SK-N-SH treated with all-trans-retinoic acid at 6 μM for 48 hours (cell line): Measurements from ENCODE around the gene PPFIBP1.
A peak's percentile ranks its signal among the peaks of the same experiment; 100 is the strongest.

Experiments
- ATAC-seq: fragments of 200-7000 bp; cut with Tn5 transposase; 3 replicates; pipeline ENCODE4 v1.9.1; 2020; ENCODE audit warnings: mild to moderate bottlenecking, moderate library complexity
- ARNTL ChIP-seq: fragments of 450-650 bp; formaldehyde crosslinking; IDR thresholded peaks from 2 replicates; pipeline ENCODE4 v1.5.0; 2020; ENCODE audit warnings: low read depth, mild to moderate bottlenecking, moderate library complexity, borderline replicate concordance
- BACH2 ChIP-seq: fragments of 250-450 bp; sonication (Bioruptor Pico); IDR thresholded peaks from 2 replicates; pipeline ENCODE4 v1.9.0; 2021; ENCODE audit warnings: mild to moderate bottlenecking, borderline replicate concordance
- CSDC2 ChIP-seq: fragments of 250-450 bp; sonication (Bioruptor Pico); IDR thresholded peaks from 2 replicates; pipeline ENCODE4 v1.5.0; 2020; ENCODE audit warnings: mild to moderate bottlenecking, moderate library complexity
- GLIS3 ChIP-seq: fragments of 250-450 bp; sonication (Bioruptor Pico); IDR thresholded peaks from 2 replicates; pipeline ENCODE4 v1.5.0; 2020; ENCODE audit warnings: mild to moderate bottlenecking, moderate library complexity
- ISL1 ChIP-seq: fragments of 250-450 bp; sonication (Bioruptor Pico); IDR thresholded peaks from 2 replicates; pipeline ENCODE4 v2.1.2; 2022; ENCODE audit warnings: mild to moderate bottlenecking, moderate library complexity
- OSR1 ChIP-seq: fragments of 250-450 bp; sonication (Bioruptor Pico); IDR thresholded peaks from 2 replicates; pipeline ENCODE4 v1.8.0; 2022; ENCODE audit warnings: moderate library complexity, mild to moderate bottlenecking, inconsistent platforms
- PPARA ChIP-seq: fragments of 250-450 bp; sonication (Bioruptor Pico); IDR thresholded peaks from 2 replicates; pipeline ENCODE4 v1.5.0; 2020; ENCODE audit warnings: mild to moderate bottlenecking, borderline replicate concordance
- RARB ChIP-seq: fragments of 250-450 bp; sonication (Bioruptor Pico); IDR thresholded peaks from 2 replicates; pipeline ENCODE4 v1.8.0; 2021; ENCODE audit warnings: mild to moderate bottlenecking, moderate library complexity
- SNAI2 ChIP-seq: fragments of 250-450 bp; sonication (Bioruptor Pico); IDR thresholded peaks from 2 replicates; pipeline ENCODE4 v1.5.0; 2020; ENCODE audit warnings: mild to moderate bottlenecking, moderate library complexity
- TCF4 ChIP-seq: fragments of 250-450 bp; sonication (Bioruptor Pico); IDR thresholded peaks from 2 replicates; pipeline ENCODE4 v1.8.0; 2021; ENCODE audit warnings: mild to moderate bottlenecking, moderate library complexity, borderline replicate concordance
- TOX ChIP-seq: fragments of 250-450 bp; sonication (Bioruptor Pico); IDR thresholded peaks from 2 replicates; pipeline ENCODE4 v1.8.0; 2021; ENCODE audit warnings: mild to moderate bottlenecking, moderate library complexity, borderline replicate concordance
- ZC3H10 ChIP-seq: fragments of 250-450 bp; sonication (Bioruptor Pico); IDR thresholded peaks from 2 replicates; pipeline ENCODE4 v1.5.1; 2021; ENCODE audit warnings: mild to moderate bottlenecking, moderate library complexity
- ZFP30 ChIP-seq: fragments of 450-650 bp; formaldehyde crosslinking; IDR thresholded peaks from 2 replicates; pipeline ENCODE4 v1.5.0; 2022; ENCODE audit warnings: mild to moderate bottlenecking, moderate library complexity
- ZNF8 ChIP-seq: fragments of 450-650 bp; formaldehyde crosslinking; IDR thresholded peaks from 2 replicates; pipeline ENCODE4 v1.5.0; 2020; ENCODE audit warnings: mild to moderate bottlenecking, moderate library complexity
- TF ChIP-seq, protein P1 (sequence below): fragments of 250-450 bp; sonication (Bioruptor Pico); IDR thresholded peaks from 2 replicates; pipeline ENCODE4 v1.8.0; 2020; ENCODE audit warnings: mild to moderate bottlenecking, moderate library complexity, borderline replicate concordance
- TF ChIP-seq, protein P2 (sequence below): fragments of 250-450 bp; sonication (Bioruptor Pico); IDR thresholded peaks from 2 replicates; pipeline ENCODE4 v1.5.1; 2021; ENCODE audit warnings: mild to moderate bottlenecking, moderate library complexity
- TF ChIP-seq, protein P3 (sequence below): fragments of 250-450 bp; sonication (Bioruptor Pico); IDR thresholded peaks from 2 replicates; pipeline ENCODE4 v1.5.1; 2020; ENCODE audit warnings: low read depth, mild to moderate bottlenecking, moderate library complexity
- TF ChIP-seq, protein P4 (sequence below): fragments of 250-450 bp; sonication (Bioruptor Pico); IDR thresholded peaks from 2 replicates; pipeline ENCODE4 v1.8.0; 2021; ENCODE audit warnings: low read depth, mild to moderate bottlenecking, moderate library complexity, borderline replicate concordance
- TF ChIP-seq, protein P5 (sequence below): fragments of 250-450 bp; sonication (Bioruptor Pico); IDR thresholded peaks from 2 replicates; pipeline ENCODE4 v1.5.0; 2020; ENCODE audit warnings: mild to moderate bottlenecking, moderate library complexity

The PPFIBP1 gene

DNA sequence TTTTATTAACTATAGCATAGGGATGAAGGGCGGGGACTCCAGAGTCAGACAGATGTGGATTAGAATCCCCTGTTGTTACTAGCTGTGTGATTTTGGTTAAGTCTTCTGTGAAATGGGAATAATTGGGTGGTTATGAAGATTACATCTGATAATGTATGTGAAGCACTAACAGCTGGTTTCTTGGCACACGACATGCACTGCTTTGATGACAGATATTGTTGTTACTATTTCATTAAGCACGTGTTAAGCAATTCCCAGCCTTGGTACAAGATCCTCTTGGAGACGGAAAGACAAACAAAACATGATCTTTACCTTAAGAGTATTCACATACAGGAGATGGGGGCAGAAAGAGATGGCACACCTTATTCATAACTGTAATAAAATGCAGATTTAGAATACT, 7.9 kb downstream of the PPFIBP1 start:
- ATAC-seq: no peak
- TF ChIP-seq CSDC2 (CRISPR knock-in tag) (no peak), TOX (no peak), GLIS3 (no peak), ARNTL (no peak), SNAI2 (CRISPR knock-in tag) (no peak), RARB (no peak), ZNF8 (CRISPR knock-in tag) (no peak), ISL1 (no peak), PPARA (CRISPR knock-in tag) (no peak), ZC3H10 (CRISPR knock-in tag) (no peak), TCF4 (no peak), BACH2 (CRISPR knock-in tag) (no peak), ZFP30 (CRISPR knock-in tag) (no peak), OSR1 (no peak)
- TF ChIP-seq, protein P1, sequence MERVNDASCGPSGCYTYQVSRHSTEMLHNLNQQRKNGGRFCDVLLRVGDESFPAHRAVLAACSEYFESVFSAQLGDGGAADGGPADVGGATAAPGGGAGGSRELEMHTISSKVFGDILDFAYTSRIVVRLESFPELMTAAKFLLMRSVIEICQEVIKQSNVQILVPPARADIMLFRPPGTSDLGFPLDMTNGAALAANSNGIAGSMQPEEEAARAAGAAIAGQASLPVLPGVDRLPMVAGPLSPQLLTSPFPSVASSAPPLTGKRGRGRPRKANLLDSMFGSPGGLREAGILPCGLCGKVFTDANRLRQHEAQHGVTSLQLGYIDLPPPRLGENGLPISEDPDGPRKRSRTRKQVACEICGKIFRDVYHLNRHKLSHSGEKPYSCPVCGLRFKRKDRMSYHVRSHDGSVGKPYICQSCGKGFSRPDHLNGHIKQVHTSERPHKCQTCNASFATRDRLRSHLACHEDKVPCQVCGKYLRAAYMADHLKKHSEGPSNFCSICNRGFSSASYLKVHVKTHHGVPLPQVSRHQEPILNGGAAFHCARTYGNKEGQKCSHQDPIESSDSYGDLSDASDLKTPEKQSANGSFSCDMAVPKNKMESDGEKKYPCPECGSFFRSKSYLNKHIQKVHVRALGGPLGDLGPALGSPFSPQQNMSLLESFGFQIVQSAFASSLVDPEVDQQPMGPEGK (CRISPR knock-in tag): no peak
- TF ChIP-seq, protein P2, sequence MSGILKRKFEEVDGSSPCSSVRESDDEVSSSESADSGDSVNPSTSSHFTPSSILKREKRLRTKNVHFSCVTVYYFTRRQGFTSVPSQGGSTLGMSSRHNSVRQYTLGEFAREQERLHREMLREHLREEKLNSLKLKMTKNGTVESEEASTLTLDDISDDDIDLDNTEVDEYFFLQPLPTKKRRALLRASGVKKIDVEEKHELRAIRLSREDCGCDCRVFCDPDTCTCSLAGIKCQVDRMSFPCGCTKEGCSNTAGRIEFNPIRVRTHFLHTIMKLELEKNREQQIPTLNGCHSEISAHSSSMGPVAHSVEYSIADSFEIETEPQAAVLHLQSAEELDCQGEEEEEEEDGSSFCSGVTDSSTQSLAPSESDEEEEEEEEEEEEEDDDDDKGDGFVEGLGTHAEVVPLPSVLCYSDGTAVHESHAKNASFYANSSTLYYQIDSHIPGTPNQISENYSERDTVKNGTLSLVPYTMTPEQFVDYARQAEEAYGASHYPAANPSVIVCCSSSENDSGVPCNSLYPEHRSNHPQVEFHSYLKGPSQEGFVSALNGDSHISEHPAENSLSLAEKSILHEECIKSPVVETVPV (CRISPR knock-in tag): no peak
- TF ChIP-seq, protein P3, sequence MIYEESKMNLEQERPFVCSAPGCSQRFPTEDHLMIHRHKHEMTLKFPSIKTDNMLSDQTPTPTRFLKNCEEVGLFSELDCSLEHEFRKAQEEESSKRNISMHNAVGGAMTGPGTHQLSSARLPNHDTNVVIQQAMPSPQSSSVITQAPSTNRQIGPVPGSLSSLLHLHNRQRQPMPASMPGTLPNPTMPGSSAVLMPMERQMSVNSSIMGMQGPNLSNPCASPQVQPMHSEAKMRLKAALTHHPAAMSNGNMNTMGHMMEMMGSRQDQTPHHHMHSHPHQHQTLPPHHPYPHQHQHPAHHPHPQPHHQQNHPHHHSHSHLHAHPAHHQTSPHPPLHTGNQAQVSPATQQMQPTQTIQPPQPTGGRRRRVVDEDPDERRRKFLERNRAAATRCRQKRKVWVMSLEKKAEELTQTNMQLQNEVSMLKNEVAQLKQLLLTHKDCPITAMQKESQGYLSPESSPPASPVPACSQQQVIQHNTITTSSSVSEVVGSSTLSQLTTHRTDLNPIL (CRISPR knock-in tag): no peak
- TF ChIP-seq, protein P4, sequence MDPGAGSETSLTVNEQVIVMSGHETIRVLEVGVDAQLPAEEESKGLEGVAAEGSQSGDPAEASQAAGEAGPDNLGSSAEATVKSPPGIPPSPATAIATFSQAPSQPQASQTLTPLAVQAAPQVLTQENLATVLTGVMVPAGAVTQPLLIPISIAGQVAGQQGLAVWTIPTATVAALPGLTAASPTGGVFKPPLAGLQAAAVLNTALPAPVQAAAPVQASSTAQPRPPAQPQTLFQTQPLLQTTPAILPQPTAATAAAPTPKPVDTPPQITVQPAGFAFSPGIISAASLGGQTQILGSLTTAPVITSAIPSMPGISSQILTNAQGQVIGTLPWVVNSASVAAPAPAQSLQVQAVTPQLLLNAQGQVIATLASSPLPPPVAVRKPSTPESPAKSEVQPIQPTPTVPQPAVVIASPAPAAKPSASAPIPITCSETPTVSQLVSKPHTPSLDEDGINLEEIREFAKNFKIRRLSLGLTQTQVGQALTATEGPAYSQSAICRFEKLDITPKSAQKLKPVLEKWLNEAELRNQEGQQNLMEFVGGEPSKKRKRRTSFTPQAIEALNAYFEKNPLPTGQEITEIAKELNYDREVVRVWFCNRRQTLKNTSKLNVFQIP: no peak
- TF ChIP-seq, protein P5, sequence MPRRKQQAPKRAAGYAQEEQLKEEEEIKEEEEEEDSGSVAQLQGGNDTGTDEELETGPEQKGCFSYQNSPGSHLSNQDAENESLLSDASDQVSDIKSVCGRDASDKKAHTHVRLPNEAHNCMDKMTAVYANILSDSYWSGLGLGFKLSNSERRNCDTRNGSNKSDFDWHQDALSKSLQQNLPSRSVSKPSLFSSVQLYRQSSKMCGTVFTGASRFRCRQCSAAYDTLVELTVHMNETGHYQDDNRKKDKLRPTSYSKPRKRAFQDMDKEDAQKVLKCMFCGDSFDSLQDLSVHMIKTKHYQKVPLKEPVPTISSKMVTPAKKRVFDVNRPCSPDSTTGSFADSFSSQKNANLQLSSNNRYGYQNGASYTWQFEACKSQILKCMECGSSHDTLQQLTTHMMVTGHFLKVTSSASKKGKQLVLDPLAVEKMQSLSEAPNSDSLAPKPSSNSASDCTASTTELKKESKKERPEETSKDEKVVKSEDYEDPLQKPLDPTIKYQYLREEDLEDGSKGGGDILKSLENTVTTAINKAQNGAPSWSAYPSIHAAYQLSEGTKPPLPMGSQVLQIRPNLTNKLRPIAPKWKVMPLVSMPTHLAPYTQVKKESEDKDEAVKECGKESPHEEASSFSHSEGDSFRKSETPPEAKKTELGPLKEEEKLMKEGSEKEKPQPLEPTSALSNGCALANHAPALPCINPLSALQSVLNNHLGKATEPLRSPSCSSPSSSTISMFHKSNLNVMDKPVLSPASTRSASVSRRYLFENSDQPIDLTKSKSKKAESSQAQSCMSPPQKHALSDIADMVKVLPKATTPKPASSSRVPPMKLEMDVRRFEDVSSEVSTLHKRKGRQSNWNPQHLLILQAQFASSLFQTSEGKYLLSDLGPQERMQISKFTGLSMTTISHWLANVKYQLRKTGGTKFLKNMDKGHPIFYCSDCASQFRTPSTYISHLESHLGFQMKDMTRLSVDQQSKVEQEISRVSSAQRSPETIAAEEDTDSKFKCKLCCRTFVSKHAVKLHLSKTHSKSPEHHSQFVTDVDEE: no peak

DNA sequence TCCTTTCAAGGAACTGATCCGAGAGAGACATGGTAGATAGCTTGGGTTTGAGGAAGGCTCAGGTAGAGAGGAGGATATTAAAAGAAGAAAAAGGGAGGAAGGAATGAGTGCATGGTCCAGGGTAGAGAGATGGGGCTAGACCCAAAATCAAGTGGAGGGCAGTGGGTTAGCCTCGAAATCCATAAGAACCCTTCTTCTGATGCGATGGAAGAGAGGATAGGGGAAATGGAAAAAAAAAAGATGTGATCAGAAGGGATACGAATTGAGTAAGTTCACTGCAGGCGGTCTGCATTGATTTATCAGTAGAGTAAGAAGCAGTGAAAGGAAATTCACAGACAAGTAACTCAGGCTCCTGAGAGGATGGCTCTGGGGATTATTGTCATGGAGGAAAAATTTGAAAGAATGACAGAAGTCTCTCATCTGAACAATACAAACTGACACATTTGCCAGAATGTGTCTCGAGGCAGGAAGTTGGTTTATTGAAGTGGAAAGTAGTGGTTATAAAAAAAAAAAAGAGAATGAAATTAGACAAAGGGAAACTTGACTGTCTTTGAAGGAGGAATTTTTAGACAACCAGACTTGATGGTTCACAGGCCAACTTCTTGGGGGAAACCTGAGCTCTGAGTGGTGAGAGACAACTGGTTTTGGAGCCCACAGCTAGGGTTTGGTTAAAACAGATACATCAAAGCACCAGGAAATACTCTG, 10.2 kb downstream of the PPFIBP1 start:
- TF ChIP-seq, protein P5: no peak
- TF ChIP-seq ZFP30 (CRISPR knock-in tag): peak; percentile 78
- ATAC-seq: peak; percentile 60
